ENCODE results near the gene ZMAT5.

- TF ChIP-seq CTCF (IDR thresholded peaks at IDR 0.05 in 2 of 3, conservative IDR thresholded peaks at IDR 0.05 in 1 of 3; ENCODE audit: insufficient read depth in 2 of 3, low read depth in 1 of 3, low read length in 3 of 3) = no peak
- no peak for TF ChIP-seq CREBBP (IDR thresholded peaks at IDR 0.05; ENCODE audit: low read depth, low read length)
- TF ChIP-seq TARDBP (IDR thresholded peaks at IDR 0.05) = no peak
- TF ChIP-seq E2F4 (CRISPR knock-in tag; IDR thresholded peaks at IDR 0.05; ENCODE audit: low read depth) = no peak
Observed at GRCh38 chr22:29734838-29735237, 32.0 kb downstream of the ZMAT5 start.
